ENCODE results near the gene TMEM38B. TPM values are rescaled to one million over a fixed set of nuclear protein-coding genes. Genes with fewer than 3 reads are reported as not detected.

The TMEM38B gene
- total RNA-seq, 4 donors from 2014 or later = 4.5 to 20.1 (median 13.1) TPM

- TF ChIP-seq CTCF (IDR thresholded peaks at IDR 0.05) = no peak
- DNase-seq (ENCODE audit: low spot score) (no peak), ATAC-seq (ENCODE audit: low FRiP score) (no peak)
Measured at GRCh38 chr9:105816202-105816744, 121.9 kb downstream of the TMEM38B start.

- ATAC-seq (ENCODE audit: low FRiP score) (no peak), DNase-seq (ENCODE audit: low spot score) (no peak)
- no peak for TF ChIP-seq CTCF (IDR thresholded peaks at IDR 0.05)
Measured at GRCh38 chr9:105816981-105817380, 122.6 kb downstream of the TMEM38B start.

- ATAC-seq (ENCODE audit: low FRiP score) (no peak), DNase-seq (ENCODE audit: low spot score) (no peak)
- TF ChIP-seq CTCF (IDR thresholded peaks at IDR 0.05) = no peak
Measured at GRCh38 chr9:105818903-105819302, 124.6 kb downstream of the TMEM38B start.

GRCh38 chr9:105822814-105823213, 128.5 kb downstream of the TMEM38B start:
- ATAC-seq (ENCODE audit: low FRiP score) = no peak
- DNase-seq (ENCODE audit: low spot score) = no peak
- TF ChIP-seq CTCF (IDR thresholded peaks at IDR 0.05) = no peak

Other genes starting within 250 kb of the TMEM38B start
- gene FSD1L, start 246.5 kb upstream of the TMEM38B start, total RNA-seq = 1 to 10 TPM; 2.9 to 9.5 (median 6.0) TPM
- gene FKTN, start 136.4 kb upstream of the TMEM38B start, total RNA-seq = 10 to 100 TPM in 2 of 4 donors, 1 to 10 TPM in 2; 6.6 to 36.3 (median 16.0) TPM
- gene TAL2, start 32.1 kb upstream of the TMEM38B start, total RNA-seq = 1 to 10 TPM in 1 of 4 donors, not detected in 3; 1.1 TPM